Raji (cell line): ENCODE results near the gene STYX.

Experiments
- POLR2A ChIP-seq: IDR thresholded peaks from 2 replicates; pipeline ENCODE4 v1.6.1; 2011; ENCODE audit warnings: low read depth, low read length, control low read depth; ENCODE audit not compliant: insufficient read depth

STYX gene

DNA sequence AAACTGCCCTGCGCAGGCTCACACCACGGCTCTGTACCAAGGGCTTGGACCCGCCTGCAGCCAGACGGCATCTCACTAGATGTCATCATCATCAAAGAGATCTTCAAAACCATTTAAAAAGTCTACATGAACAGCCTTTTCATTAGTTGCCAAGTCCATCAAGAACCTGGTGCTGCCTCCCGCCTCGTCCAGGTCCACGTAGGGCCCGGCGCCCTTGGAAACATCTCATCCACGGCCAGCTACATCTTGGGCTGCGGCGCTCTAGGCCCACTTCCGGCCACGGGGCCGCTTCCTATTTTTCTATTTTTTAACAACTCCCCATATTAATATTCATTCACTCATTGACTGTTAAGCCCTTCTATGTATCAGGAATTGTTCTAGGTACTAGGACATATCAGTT, 68.9 kb downstream of the STYX start:
- TF ChIP-seq POLR2A = no peak

DNA sequence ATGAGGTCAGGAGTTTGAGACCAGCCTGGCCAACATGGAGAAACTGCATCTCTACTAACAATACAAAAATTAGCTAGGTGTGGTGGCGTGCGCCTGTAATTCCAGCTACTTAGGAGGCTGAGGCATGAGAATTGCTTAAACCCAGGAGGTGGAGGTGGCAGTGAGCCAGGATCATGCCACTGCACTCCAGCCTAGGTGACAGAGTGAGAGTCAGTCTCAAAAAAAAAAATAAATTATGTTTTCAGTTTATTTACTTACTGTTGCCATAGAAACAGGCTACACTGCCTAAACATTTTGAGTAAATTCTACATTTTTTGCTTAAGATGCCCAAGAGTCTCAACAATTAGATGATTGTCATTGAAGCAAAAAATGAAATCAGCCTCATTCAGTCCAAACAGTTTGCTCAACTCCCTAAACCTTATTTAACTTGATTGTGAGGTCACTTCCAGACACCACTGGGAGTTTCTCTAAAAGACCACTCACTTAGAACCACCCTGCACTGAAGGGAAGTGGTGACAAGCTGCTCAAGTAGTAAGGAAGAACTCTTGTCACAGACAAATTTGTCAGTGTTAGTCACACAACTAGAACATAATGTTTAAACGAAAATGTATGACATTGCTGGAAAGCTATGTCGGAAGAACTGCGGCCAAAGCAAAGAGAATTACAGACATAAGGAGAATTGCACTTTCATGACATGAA, 71.2 kb downstream of the STYX start:
- no peak for TF ChIP-seq POLR2A

GRCh38 chr14:52802597-52802996, 72.6 kb downstream of the STYX start:
- TF ChIP-seq POLR2A = no peak

DNA sequence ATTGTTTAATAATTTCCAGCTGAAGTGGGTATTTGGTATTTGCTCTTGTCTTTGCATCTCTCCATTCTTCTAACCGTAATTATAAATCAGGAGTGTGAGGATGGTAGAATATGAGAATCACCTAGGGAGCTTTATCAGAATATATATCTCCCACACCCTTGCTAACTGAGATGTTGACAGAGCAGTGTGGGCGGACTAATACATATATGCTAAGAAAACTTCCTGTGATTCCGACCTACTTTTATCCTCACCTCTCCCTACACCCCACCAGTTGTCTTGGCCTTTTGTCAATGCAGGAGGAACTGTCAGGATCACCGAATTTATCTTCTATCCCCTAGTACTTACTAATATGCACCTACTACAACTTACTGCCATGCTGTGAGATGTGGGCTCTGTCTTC, 76.1 kb downstream of the STYX start:
- TF ChIP-seq POLR2A = no peak

- no peak for TF ChIP-seq POLR2A
Observed at GRCh38 chr14:52808101-52808500, 78.1 kb downstream of the STYX start.

- TF ChIP-seq POLR2A = no peak
Observed at GRCh38 chr14:52821805-52822250, 91.9 kb downstream of the STYX start.

DNA sequence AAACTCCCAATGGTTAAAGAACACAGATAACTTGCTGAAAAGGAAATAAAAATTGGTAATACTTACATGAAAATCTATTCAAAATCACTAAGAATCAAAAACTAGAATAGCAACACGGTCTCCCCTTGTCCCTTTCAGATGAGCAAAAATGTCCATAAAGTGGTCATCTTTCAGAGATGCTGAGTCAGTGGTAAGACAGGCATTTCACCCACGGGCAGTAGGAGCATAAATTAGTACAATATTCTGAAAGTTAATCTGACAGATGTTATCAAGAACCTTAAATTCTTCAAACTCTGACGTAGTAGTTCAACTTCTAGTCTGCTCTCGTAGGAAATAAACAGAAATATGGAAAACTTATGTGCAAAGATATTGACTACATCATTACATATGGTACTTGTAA, 94.5 kb downstream of the STYX start:
- no peak for TF ChIP-seq POLR2A
